NCI-H1105 treated with DMSO at 0.1 percent for 48 hours (cell line): Measurements from ENCODE around the gene ANGEL2.
"Not testable (repeated sequence)": the region's sequence is repeated elsewhere in the genome, so short reads cannot be mapped to it uniquely, and the experiment has no call there.

Experiments
- DNase-seq: peaks from one replicate; lab custom pipeline; 2025; lab: John Stamatoyannopoulos, UW

ANGEL2 gene

GRCh38 chr1:213019450-213019849 lies 3.8 kb upstream of the ANGEL2 start:
- no peak for DNase-seq

GRCh38 chr1:213017447-213018273 lies 2.0 kb upstream of the ANGEL2 start:
- DNase-seq: no peak

- DNase-seq: no peak
Observed at GRCh38 chr1:213014642-213015041, 1.0 kb downstream of the ANGEL2 start.

DNA sequence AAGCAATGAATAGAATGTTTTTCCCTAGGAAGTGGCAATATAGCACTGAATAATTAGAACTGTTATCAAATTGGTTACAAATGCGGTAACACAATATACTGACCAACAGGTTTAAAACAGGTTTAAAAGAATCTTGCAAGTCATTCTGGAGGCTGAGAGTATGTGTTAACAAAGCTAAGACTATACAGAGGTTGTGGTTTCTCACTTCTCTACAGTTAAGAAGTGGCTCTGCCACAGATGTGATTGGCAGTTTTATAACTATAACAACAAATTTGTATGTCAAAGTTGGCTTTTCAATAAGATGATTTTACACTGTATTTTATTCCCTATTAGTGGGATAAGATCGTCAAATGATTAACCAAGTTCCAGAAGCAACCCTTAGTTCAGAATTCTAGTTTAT lies 7.1 kb downstream of the ANGEL2 start:
- no peak for DNase-seq

- DNase-seq: no peak
Observed at GRCh38 chr1:213003256-213003655, 12.4 kb downstream of the ANGEL2 start.

GRCh38 chr1:212994926-212995325 lies 20.7 kb downstream of the ANGEL2 start:
- no peak for DNase-seq

DNA sequence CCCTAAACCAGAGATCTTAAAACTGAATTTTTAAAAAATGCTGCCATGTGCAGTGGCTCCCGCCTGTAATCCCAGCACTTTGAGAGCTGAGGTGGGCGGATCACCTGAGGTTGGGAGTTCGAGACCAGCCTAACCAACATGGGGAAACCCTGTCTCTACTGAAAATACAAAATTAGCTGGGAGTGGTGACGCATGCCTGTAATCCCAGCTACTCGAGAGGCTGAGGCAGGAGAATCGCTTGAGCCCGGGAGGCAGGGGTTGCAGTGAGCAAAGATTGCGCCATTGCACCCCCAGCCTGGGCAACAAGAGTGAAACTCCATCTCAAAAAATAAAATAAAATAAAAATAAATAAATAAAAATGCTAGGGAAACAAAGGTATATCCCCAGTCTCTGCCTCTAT lies 21.7 kb downstream of the ANGEL2 start:
- not testable (repeated sequence) for DNase-seq

- DNase-seq: no peak
Observed at GRCh38 chr1:212990276-212990675, 25.4 kb downstream of the ANGEL2 start.

DNA sequence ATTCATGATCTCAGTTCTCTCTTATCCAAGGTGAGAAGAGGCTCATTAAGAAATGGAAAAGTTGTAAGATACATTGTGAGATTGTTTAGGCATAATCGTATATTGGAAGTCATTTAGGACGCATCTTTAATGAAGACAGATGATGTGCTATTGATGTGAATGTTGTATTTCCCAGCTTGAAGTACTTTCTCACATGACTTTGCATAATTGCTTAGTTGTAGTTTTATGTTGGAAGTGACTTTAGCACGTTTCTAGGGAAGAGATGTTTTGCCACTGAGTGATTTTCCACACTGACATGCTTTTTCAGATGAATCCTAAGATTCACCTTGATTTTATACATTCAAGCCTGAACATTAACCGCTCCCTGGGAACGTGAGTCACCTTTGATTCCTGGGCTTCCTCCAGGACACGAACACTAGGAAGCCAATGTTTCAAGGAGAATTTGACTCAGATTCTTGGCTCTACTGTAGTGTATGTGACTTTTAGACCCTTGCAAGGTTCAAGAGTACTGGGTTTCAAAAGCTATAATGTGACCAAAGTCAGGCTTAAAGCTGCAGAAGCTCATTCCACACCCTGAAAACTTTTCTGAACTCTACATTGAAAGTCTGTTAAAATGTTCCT lies 27.9 kb downstream of the ANGEL2 start:
- no peak for DNase-seq

DNA sequence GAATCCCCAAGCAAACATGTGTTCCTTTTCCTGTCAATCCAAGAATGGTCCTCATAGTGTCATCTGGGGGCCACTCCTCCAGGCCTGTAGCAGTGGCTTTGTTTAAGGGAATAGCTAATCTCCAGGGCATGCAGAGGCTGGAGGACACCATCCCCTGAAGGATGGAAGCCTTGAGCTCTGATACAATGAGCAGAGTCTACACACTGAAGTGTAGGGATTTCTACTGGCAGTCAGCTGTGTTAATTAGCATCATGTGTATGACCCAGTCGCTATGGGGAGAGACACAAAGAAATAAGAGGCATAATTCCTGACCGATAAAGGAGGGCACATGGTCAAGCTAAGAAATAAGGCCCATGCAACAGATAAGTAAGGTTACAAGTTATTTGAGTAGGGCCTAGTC lies 29.1 kb downstream of the ANGEL2 start:
- DNase-seq: no peak

GRCh38 chr1:212984522-212985291 lies 31.0 kb downstream of the ANGEL2 start:
- no peak for DNase-seq

- no peak for DNase-seq
Observed at GRCh38 chr1:212983482-212983881, 32.2 kb downstream of the ANGEL2 start.

- DNase-seq: peak; percentile 74
Observed at GRCh38 chr1:212982430-212983152, 33.1 kb downstream of the ANGEL2 start.

DNA sequence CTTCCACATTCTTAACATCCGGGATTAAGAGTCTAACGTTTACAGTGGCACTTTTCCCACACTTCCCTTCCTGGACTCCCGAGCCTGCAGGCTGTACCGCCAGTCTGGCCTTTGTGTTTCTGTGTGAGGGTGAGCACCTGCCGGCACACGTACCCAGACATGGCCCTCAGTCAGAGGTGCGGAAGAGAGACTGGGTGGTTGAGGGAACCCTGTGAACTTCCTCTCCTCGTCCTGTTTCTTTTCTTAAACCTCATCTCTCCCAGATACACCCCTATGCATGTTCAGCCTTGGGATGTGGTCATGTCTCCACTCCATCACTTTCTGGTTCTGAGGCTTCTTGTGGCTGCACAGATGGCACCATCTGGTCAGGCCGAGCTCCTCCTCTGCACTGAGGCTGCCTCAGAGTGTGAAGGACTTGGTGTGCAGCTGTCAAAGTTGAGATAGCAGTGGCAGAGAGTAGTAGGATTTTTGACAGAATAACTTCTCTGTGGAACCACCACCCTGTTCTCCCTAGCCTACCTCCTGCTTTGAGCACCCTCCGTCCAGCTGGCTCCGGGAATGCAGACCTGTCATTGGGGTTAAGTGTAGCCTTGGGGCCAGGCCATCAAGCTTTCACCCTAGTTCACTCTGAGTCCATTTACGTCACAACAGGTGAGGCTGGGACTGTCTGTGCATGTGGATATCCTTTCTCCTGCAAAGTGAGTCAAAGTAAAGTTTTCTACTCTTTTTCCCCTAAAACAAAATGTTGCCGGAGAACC lies 33.9 kb downstream of the ANGEL2 start:
- DNase-seq: no peak

GRCh38 chr1:212981025-212981495 lies 34.6 kb downstream of the ANGEL2 start:
- peak; percentile 83 for DNase-seq

DNA sequence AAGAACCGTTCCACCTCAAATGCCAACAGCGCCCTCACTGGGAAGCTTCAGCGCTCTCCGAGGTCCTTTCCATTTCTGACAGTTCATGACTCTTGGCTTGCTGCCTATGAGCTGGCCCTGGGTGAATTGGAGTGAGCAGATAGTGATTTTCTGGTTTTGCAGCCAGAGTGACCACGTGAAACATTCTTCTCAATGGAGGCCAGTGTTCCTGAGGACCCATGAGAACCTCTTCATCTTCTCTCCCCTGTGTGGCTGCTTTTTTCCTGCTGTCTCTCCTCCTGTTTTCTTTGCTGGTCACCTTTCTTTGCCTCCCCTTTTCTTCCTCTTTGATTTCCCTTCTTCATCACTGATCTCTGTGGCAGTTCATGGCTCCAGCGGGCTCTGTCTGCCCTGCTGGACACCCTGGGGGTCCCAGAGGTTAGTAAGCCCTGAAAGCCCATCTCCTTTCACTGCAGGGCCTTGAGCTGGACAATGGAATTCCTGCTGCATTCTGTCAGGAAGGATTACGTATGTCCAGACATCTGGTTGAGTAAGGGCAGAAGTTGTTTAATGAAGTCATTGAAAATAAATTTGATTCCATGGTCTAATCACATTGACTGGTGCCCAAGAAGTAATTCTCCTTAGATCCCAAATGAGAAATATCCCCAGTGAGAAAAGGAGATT lies 35.4 kb downstream of the ANGEL2 start:
- DNase-seq: no peak

DNA sequence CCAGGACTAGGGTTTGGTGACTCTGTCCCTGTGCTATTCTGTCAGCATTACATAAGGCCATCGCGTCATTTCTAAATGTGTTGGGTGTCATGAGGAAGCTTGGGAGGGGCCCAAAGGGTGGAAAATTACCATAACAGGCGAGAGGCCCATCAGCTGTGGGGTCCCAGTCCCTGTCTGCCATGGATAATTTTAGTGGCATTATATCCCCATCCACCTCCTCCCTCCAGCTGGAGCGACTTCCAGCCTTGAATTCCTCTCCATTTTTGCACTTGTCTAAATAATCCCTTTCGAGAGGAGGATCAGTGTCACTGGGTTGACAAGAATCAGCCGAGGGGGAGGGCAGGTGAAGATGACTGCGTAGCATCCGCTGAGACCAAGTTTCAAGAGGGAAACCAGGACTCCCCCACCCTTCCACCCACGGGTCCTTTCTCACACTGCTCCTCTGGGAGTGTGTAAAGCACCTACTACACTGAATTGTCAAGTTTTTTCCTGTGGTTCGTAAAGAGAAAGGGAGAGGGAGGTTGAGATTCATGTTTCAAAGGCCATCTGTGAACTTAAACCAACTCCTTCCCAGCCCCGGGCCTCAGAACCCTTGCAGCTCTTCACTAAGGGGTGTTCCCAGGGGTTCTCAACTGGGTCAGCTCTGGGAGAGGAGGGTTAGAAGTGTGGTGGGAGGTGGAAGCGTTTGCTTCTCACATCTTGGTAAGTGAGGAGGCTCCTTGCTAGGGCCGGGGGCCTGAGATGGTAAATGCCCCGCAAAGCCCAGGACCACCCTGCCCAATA lies 36.1 kb downstream of the ANGEL2 start:
- no peak for DNase-seq

DNA sequence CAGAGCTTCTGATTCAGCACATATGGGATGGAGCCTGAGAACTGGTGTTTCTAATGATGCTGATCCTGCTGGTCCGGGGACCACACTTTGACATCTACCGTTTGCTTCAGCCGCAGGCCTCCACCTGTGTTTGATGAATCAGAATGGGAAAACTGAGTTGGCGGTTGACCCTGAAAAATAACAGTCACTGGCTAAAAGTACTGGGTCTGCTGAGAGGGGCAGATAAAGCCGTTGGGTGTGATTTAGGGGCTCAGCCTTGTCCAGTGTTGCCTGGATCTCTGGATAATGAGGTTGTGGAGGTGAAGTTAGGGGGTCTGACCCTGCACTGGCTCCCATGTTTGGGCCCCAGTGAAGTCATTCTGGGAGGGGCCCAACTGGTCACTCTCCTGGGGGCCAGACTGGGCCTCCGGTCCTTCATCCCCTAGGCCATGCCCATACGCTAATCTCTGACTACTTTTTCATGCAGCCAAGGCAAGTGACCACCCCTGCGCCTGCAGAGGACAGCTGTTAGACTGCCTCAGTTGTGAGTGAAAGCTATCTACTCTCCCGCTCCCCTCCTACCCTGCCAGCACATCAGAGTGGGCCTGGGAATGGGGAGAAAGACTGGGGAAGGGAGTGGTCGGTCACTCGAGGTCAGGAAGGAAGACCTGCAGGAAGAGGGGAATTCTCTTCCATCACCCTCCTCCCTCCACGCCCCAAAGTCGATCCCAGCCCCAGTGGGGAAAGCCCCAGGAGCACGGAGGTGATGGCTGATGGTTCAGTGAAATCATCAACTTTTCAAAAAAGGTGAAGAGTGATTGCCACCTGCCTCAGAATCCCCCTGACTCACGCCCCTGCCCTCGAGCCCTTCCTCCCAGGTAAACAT lies 37.7 kb downstream of the ANGEL2 start:
- no peak for DNase-seq

DNA sequence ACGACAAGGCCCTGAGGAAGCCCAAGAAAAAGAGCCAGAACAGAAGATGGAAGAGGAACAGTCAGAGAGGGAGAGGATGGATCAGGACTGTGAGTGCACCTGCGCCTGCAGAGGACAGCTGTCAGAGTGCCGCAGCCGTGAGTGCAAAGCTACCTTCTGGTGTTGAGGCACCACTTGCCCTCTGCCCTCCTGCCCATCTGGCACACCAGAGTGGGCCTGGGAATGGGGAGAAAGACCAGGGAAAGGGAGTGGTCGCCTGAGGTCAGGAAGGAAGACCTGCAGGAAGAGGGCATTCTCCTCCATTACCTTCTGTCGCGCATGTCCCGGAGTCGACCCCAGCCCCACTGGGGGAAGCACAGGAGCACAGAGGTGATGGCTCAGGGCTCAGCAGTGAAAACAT lies 39.1 kb downstream of the ANGEL2 start:
- no peak for DNase-seq
